ENCODE results near the gene PTPN4.

DNA sequence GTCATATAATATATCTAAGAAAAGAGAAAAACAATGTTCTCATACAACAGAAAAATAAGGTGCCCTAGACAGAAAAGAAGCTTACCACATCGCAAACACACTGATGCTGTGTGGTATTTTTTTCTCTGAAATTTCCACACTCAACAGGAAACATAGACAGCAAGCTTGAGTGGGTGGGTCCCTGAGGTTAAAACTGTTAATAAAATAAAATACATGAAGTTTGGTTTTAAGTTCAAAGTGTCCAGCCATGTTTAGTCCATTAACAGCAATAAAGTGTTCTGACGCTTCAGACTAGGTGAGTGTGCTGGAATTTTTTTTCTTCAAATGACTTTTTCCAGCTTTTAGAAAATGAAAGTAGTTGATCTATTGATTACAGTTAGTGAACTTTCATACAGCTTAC, 169.8 kb downstream of the PTPN4 start:
- TF ChIP-seq, protein P1, sequence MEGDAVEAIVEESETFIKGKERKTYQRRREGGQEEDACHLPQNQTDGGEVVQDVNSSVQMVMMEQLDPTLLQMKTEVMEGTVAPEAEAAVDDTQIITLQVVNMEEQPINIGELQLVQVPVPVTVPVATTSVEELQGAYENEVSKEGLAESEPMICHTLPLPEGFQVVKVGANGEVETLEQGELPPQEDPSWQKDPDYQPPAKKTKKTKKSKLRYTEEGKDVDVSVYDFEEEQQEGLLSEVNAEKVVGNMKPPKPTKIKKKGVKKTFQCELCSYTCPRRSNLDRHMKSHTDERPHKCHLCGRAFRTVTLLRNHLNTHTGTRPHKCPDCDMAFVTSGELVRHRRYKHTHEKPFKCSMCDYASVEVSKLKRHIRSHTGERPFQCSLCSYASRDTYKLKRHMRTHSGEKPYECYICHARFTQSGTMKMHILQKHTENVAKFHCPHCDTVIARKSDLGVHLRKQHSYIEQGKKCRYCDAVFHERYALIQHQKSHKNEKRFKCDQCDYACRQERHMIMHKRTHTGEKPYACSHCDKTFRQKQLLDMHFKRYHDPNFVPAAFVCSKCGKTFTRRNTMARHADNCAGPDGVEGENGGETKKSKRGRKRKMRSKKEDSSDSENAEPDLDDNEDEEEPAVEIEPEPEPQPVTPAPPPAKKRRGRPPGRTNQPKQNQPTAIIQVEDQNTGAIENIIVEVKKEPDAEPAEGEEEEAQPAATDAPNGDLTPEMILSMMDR (IDR thresholded peaks at IDR 0.05) = no peak
- TF ChIP-seq POLR2A (IDR thresholded peaks at IDR 0.05) = no peak

All from adrenal gland (tissue), 5 donors.